Esophagus muscularis mucosa (tissue), 3 donors: ENCODE measurements around the gene DUSP16.

ENCODE experiments used
- POLR2A ChIP-seq: fragments of 450-650 bp; IDR thresholded peaks from one replicate; pipeline ENCODE4 v1.6.1; 2017; ENCODE audit warnings: antibody characterized with exemption, moderate library complexity, mild to moderate bottlenecking, low read depth
- POLR2AphosphoS5 ChIP-seq, 2 donors: sonication (generic); formaldehyde crosslinking; IDR thresholded peaks; one replicate each; pipeline ENCODE4 v1.6.1; 2017; ENCODE audit warnings: antibody characterized with exemption in 2 of 2
- TF ChIP-seq, protein P1 (sequence below), 3 experiments: fragments of 200-600 bp in 2 of 3; fragments of 450-650 bp in 1 of 3; sonication (generic) in 2 of 3; IDR thresholded peaks; one replicate each; pipeline ENCODE4 v1.5.1; 2017 to 2019; ENCODE audit warnings: antibody characterized with exemption in 3 of 3, mild to moderate bottlenecking in 2 of 3, moderate library complexity in 1 of 3

DNA sequence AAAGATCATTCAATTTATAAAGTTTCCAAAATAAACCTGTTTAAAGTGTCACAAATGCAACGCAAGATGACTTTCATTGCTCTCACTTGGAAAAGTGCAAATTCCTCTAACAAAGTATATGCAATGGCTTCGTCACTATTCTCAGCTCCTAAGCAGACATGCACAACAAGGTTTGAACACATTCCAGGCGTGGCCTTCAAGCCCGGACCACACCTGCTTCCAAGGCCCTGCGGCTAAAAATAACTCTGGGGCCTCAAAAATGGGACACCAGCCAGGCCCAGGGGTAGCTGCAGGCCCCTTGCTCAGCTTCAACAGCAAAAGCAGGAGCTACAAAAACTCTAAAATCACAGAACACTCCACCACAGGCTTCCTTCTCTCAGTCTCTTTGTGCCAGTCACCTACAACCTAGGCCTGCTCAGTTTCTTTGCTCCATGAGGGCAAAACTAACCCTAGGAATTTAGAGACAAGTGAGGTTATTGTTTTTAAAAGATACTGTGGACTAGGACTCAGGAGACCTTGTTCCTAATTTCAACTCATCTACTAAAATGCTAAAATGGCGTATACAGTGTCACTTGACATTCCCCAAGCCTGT is 29.3 kb downstream of the DUSP16 start:
- TF ChIP-seq, protein P1, sequence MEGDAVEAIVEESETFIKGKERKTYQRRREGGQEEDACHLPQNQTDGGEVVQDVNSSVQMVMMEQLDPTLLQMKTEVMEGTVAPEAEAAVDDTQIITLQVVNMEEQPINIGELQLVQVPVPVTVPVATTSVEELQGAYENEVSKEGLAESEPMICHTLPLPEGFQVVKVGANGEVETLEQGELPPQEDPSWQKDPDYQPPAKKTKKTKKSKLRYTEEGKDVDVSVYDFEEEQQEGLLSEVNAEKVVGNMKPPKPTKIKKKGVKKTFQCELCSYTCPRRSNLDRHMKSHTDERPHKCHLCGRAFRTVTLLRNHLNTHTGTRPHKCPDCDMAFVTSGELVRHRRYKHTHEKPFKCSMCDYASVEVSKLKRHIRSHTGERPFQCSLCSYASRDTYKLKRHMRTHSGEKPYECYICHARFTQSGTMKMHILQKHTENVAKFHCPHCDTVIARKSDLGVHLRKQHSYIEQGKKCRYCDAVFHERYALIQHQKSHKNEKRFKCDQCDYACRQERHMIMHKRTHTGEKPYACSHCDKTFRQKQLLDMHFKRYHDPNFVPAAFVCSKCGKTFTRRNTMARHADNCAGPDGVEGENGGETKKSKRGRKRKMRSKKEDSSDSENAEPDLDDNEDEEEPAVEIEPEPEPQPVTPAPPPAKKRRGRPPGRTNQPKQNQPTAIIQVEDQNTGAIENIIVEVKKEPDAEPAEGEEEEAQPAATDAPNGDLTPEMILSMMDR (IDR thresholded peaks at IDR 0.05) = no peak
- TF ChIP-seq POLR2AphosphoS5 (IDR thresholded peaks at IDR 0.05) = no peak
- TF ChIP-seq POLR2A = no peak
